ENCODE measurements around the gene NEDD4L. TPM values are rescaled to one million over a fixed set of nuclear protein-coding genes. Genes with fewer than 3 reads are reported as not detected.

Gene NEDD4L
- total RNA-seq, 5 donors from 2014 or later (not counting 1 experiment from before 2014, with no cell fraction given), result 4.4 to 10.7 (median 6.7) TPM

GRCh38 chr18:58208207-58208932, 164.3 kb downstream of the NEDD4L start:
- no peaks in the 10 kb centered on the region for H3K4me1 ChIP-seq (ENCODE audit: control insufficient read depth in 1 of 2, extremely low read depth in 1 of 2, insufficient read depth in 2 of 2, low read length in 2 of 2)
- H3K27ac ChIP-seq (ENCODE audit: low read length), result no peak overlapping the region
- ChIA-PET CTCF (no interaction called here), POLR2A (no interaction called here)
- Mint-ChIP-seq H3K27me3 (peaks cover 3 to 7% of the 10 kb centered on the region in 2 donors), H3K4me1 (peaks cover 8 to 10% (median 10%) of the 10 kb centered on the region in 3 donors), H3K36me3 (no peaks in the 10 kb centered on the region), H3K27ac (peak overlapping the region in 1 of 2 donors; percentile 7), H3K4me3 (no peak overlapping the region), H3K9me3 (no peaks in the 10 kb centered on the region)
- H3K9me3 ChIP-seq, result no peaks in the 10 kb centered on the region
- no CpG with 5 or more reads among the region's 4 CpGs for WGBS (ENCODE audit: insufficient coverage)
- DNase-seq (no peak), ATAC-seq (replicated peaks in 1 of 4) (no peak)
- H3K27me3 ChIP-seq (replicated peaks in 1 of 2; ENCODE audit: control insufficient read depth in 2 of 2, extremely low read depth in 1 of 2, insufficient read depth in 2 of 2, low read length in 1 of 2), result no peaks in the 10 kb centered on the region
- H3K36me3 ChIP-seq (ENCODE audit: control insufficient read depth in 2 of 2, extremely low read depth in 1 of 2, insufficient read depth in 1 of 2, low read length in 1 of 2), result no peaks in the 10 kb centered on the region
- no peak overlapping the region for H3K4me3 ChIP-seq (ENCODE audit: control insufficient read depth in 1 of 2, extremely low read depth in 1 of 2, low read length in 1 of 2)

- peaks cover 17 to 20% (median 20%) of the 10 kb centered on the region in 3 donors for H3K4me1 Mint-ChIP-seq
- H3K4me3 ChIP-seq (ENCODE audit: control insufficient read depth in 1 of 2, extremely low read depth in 1 of 2, low read length in 1 of 2), result no peak overlapping the region
Measured at GRCh38 chr18:58209326-58209725, 165.3 kb downstream of the NEDD4L start.

DNA sequence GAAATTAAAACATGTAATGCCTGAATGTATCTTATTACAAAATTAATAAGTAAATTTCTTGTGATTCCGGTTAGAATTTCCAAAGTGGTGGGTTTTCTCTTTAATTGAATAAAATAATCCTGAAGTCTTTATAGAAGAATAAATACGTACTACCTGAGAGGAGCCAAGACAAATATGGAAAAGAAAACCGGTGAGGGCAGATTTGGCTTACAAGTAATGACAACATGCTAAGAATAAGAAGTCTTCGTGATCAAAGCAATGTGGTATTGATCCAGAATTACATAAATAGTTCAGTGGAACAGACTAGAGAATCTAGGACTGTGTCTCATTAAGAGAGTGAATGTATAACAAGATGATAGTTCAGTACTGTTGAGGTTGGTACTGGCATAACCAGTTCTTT, 167.5 kb downstream of the NEDD4L start:
- Histone ChIP-seq H3K9me3 (no peaks in the 10 kb centered on the region), H3K36me3 (ENCODE audit: control insufficient read depth in 2 of 2, extremely low read depth in 1 of 2, insufficient read depth in 1 of 2, low read length in 1 of 2) (no peaks in the 10 kb centered on the region), H3K4me1 (ENCODE audit: control insufficient read depth in 1 of 2, extremely low read depth in 1 of 2, insufficient read depth in 2 of 2, low read length in 2 of 2) (peaks cover 3 to 4% of the 10 kb centered on the region in 2 experiments), H3K4me3 (ENCODE audit: control insufficient read depth in 1 of 2, extremely low read depth in 1 of 2, low read length in 1 of 2) (no peak overlapping the region), H3K27ac (ENCODE audit: low read length) (no peak overlapping the region), H3K27me3 (replicated peaks in 1 of 2; ENCODE audit: control insufficient read depth in 2 of 2, extremely low read depth in 1 of 2, insufficient read depth in 2 of 2, low read length in 1 of 2) (peaks cover 0 to under 1% of the 10 kb centered on the region in 2 experiments)
- H3K9me3 Mint-ChIP-seq, result no peaks in the 10 kb centered on the region
- H3K4me1 Mint-ChIP-seq, result peaks cover 21 to 31% (median 22%) of the 10 kb centered on the region in 3 donors
- POLR2A ChIA-PET, result no interaction called here
- H3K27me3 Mint-ChIP-seq, result peaks cover 1 to 9% of the 10 kb centered on the region in 2 donors
- no peak overlapping the region for H3K27ac Mint-ChIP-seq
- CTCF ChIA-PET, result no interaction called here
- H3K4me3 Mint-ChIP-seq, result no peak overlapping the region
- 79% methylated on average over 4 of the region's 4 CpGs for WGBS (ENCODE audit: insufficient coverage)
- no peak for DNase-seq
- ATAC-seq (replicated peaks in 1 of 4), result no peak
- no peaks in the 10 kb centered on the region for H3K36me3 Mint-ChIP-seq

More at GRCh38 chr18:58209326-58209725, 165.3 kb downstream of the NEDD4L start:
- DNase-seq (no peak), ATAC-seq (replicated peaks in 1 of 4) (no peak)
- Histone ChIP-seq H3K9me3 (no peaks in the 10 kb centered on the region), H3K4me1 (ENCODE audit: control insufficient read depth in 1 of 2, extremely low read depth in 1 of 2, insufficient read depth in 2 of 2, low read length in 2 of 2) (peaks cover 3 to 4% of the 10 kb centered on the region in 2 experiments), H3K27me3 (replicated peaks in 1 of 2; ENCODE audit: control insufficient read depth in 2 of 2, extremely low read depth in 1 of 2, insufficient read depth in 2 of 2, low read length in 1 of 2) (no peaks in the 10 kb centered on the region), H3K27ac (ENCODE audit: low read length) (no peak overlapping the region), H3K36me3 (ENCODE audit: control insufficient read depth in 2 of 2, extremely low read depth in 1 of 2, insufficient read depth in 1 of 2, low read length in 1 of 2) (no peaks in the 10 kb centered on the region)
- Mint-ChIP-seq H3K9me3 (no peaks in the 10 kb centered on the region), H3K27ac (no peak overlapping the region), H3K27me3 (peaks cover 3 to 7% of the 10 kb centered on the region in 2 donors), H3K36me3 (no peaks in the 10 kb centered on the region), H3K4me3 (no peak overlapping the region)
- POLR2A ChIA-PET, result no interaction called here
- WGBS (ENCODE audit: insufficient coverage), result no CpG with 5 or more reads among the region's 3 CpGs
- CTCF ChIA-PET, result no interaction called here

GRCh38 chr18:58212274-58212673, 168.2 kb downstream of the NEDD4L start:
- Mint-ChIP-seq H3K27me3 (peaks cover 0 to 11% of the 10 kb centered on the region in 2 donors), H3K36me3 (no peaks in the 10 kb centered on the region), H3K9me3 (no peaks in the 10 kb centered on the region), H3K27ac (no peak overlapping the region), H3K4me3 (no peak overlapping the region), H3K4me1 (peaks cover 21 to 31% (median 22%) of the 10 kb centered on the region in 3 donors)
- peaks cover 0 to 2% of the 10 kb centered on the region in 2 experiments for H3K27me3 ChIP-seq (replicated peaks in 1 of 2; ENCODE audit: control insufficient read depth in 2 of 2, extremely low read depth in 1 of 2, insufficient read depth in 2 of 2, low read length in 1 of 2)
- no CpG with 5 or more reads among the region's 8 CpGs for WGBS (ENCODE audit: insufficient coverage)
- no peak overlapping the region for H3K27ac ChIP-seq (ENCODE audit: low read length)
- no peak overlapping the region for H3K4me3 ChIP-seq (ENCODE audit: control insufficient read depth in 1 of 2, extremely low read depth in 1 of 2, low read length in 1 of 2)
- no peak for DNase-seq
- POLR2A ChIA-PET, result interaction anchor here in 1 of 2 donors (0.7 kb wide), 1 partner anchor 9 kb away, joined by 4 read pairs; no protein-coding TSS in a partner anchor
- no peak for ATAC-seq (replicated peaks in 1 of 4)
- H3K36me3 ChIP-seq (ENCODE audit: control insufficient read depth in 2 of 2, extremely low read depth in 1 of 2, insufficient read depth in 1 of 2, low read length in 1 of 2), result no peaks in the 10 kb centered on the region
- no peaks in the 10 kb centered on the region for H3K9me3 ChIP-seq
- CTCF ChIA-PET, result no interaction called here
- H3K4me1 ChIP-seq (ENCODE audit: control insufficient read depth in 1 of 2, extremely low read depth in 1 of 2, insufficient read depth in 2 of 2, low read length in 2 of 2), result peaks cover 3 to 4% of the 10 kb centered on the region in 2 experiments

- DNase-seq (peak in 1 of 35 experiments; percentile 15), ATAC-seq (replicated peaks in 1 of 4) (no peak)
- WGBS (ENCODE audit: insufficient coverage), result no CpG with 5 or more reads among the region's 2 CpGs
- Mint-ChIP-seq H3K4me1 (peaks cover 18 to 31% (median 18%) of the 10 kb centered on the region in 3 donors), H3K27me3 (peaks cover 0 to 11% of the 10 kb centered on the region in 2 donors), H3K9me3 (no peaks in the 10 kb centered on the region), H3K36me3 (no peaks in the 10 kb centered on the region), H3K27ac (no peak overlapping the region), H3K4me3 (no peak overlapping the region)
- ChIA-PET CTCF (no interaction called here), POLR2A (no interaction called here)
- Histone ChIP-seq H3K9me3 (no peaks in the 10 kb centered on the region), H3K36me3 (ENCODE audit: control insufficient read depth in 2 of 2, extremely low read depth in 1 of 2, insufficient read depth in 1 of 2, low read length in 1 of 2) (no peaks in the 10 kb centered on the region), H3K4me1 (ENCODE audit: control insufficient read depth in 1 of 2, extremely low read depth in 1 of 2, insufficient read depth in 2 of 2, low read length in 2 of 2) (peaks cover 3 to 4% of the 10 kb centered on the region in 2 experiments), H3K27me3 (replicated peaks in 1 of 2; ENCODE audit: control insufficient read depth in 2 of 2, extremely low read depth in 1 of 2, insufficient read depth in 2 of 2, low read length in 1 of 2) (peaks cover 0 to 2% of the 10 kb centered on the region in 2 experiments), H3K4me3 (ENCODE audit: control insufficient read depth in 1 of 2, extremely low read depth in 1 of 2, low read length in 1 of 2) (no peak overlapping the region), H3K27ac (ENCODE audit: low read length) (no peak overlapping the region)
Measured at GRCh38 chr18:58213440-58213839, 169.4 kb downstream of the NEDD4L start.

DNA sequence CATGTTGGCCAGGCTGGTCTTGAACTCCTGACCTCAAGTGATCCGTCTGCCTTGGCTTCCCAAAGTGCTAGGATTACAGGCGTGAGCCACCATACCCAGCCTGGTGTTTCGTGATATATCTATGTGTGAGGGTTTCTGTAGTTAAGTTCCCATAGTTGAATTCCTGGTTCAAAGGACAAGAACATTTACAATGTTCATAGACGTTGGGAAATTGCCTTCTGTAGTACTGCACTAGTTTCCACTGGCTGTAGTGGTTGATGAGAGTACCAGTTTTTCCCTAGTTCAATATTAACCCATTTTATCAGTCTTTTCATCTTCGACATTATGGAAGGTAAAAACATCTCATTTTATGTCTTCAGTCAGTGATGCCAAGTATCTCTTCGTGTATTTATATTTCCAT, 171.0 kb downstream of the NEDD4L start:
- Histone ChIP-seq H3K9me3 (no peaks in the 10 kb centered on the region), H3K4me3 (ENCODE audit: control insufficient read depth in 1 of 2, extremely low read depth in 1 of 2, low read length in 1 of 2) (no peak overlapping the region), H3K27ac (ENCODE audit: low read length) (no peak overlapping the region), H3K4me1 (ENCODE audit: control insufficient read depth in 1 of 2, extremely low read depth in 1 of 2, insufficient read depth in 2 of 2, low read length in 2 of 2) (peaks cover 3 to 4% of the 10 kb centered on the region in 2 experiments), H3K36me3 (ENCODE audit: control insufficient read depth in 2 of 2, extremely low read depth in 1 of 2, insufficient read depth in 1 of 2, low read length in 1 of 2) (no peaks in the 10 kb centered on the region), H3K27me3 (replicated peaks in 1 of 2; ENCODE audit: control insufficient read depth in 2 of 2, extremely low read depth in 1 of 2, insufficient read depth in 2 of 2, low read length in 1 of 2) (peaks cover 2% of the 10 kb centered on the region in 2 experiments)
- Mint-ChIP-seq H3K27me3 (peaks cover 0 to 14% of the 10 kb centered on the region in 2 donors), H3K27ac (no peak overlapping the region), H3K9me3 (no peaks in the 10 kb centered on the region), H3K4me1 (peaks cover 13 to 27% (median 18%) of the 10 kb centered on the region in 3 donors), H3K4me3 (no peak overlapping the region), H3K36me3 (no peaks in the 10 kb centered on the region)
- POLR2A ChIA-PET, result no interaction called here
- DNase-seq (no peak), ATAC-seq (replicated peaks in 1 of 4) (no peak)
- WGBS (ENCODE audit: insufficient coverage), result no CpG with 5 or more reads among the region's 6 CpGs
- CTCF ChIA-PET, result interaction anchor here in 1 of 2 donors (0.8 to 0.9 kb wide), 2 partner anchors 44 to 1143 kb away, joined by 3 to 5 read pairs; no protein-coding TSS in a partner anchor

Data from T-cell (primary cell).